DOHH2 (cell line): ENCODE results near the gene FRAS1.

Source experiments
- EZH2phosphoT487 ChIP-seq: fragments of 200-600 bp; sonication (generic); IDR thresholded peaks from 2 replicates; pipeline ENCODE4 v1.6.1; 2017; ENCODE audit warnings: borderline replicate concordance, mild to moderate bottlenecking, antibody characterized with exemption, low read length, moderate library complexity, mixed read lengths
- TF ChIP-seq, protein P1 (sequence below): fragments of 200-600 bp; sonication (generic); IDR thresholded peaks from one replicate; pipeline ENCODE4 v1.5.1; 2014; ENCODE audit warnings: antibody characterized with exemption, mild to moderate bottlenecking, low read depth, low read length; ENCODE audit not compliant: poor library complexity, severe bottlenecking

- no peak for TF ChIP-seq EZH2phosphoT487
- TF ChIP-seq, protein P1, sequence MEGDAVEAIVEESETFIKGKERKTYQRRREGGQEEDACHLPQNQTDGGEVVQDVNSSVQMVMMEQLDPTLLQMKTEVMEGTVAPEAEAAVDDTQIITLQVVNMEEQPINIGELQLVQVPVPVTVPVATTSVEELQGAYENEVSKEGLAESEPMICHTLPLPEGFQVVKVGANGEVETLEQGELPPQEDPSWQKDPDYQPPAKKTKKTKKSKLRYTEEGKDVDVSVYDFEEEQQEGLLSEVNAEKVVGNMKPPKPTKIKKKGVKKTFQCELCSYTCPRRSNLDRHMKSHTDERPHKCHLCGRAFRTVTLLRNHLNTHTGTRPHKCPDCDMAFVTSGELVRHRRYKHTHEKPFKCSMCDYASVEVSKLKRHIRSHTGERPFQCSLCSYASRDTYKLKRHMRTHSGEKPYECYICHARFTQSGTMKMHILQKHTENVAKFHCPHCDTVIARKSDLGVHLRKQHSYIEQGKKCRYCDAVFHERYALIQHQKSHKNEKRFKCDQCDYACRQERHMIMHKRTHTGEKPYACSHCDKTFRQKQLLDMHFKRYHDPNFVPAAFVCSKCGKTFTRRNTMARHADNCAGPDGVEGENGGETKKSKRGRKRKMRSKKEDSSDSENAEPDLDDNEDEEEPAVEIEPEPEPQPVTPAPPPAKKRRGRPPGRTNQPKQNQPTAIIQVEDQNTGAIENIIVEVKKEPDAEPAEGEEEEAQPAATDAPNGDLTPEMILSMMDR, result no peak
Observed at GRCh38 chr4:78225236-78225635, 168.1 kb downstream of the FRAS1 start.
